Transverse colon (tissue), 4 donors: ENCODE results near the gene E2F4.

Experiments
- EP300 ChIP-seq: sonication (generic); formaldehyde crosslinking; IDR thresholded peaks from one replicate; pipeline ENCODE4 v1.6.1; 2017; ENCODE audit warnings: antibody characterized with exemption, low read depth
- POLR2A ChIP-seq: fragments of 450-650 bp; IDR thresholded peaks from one replicate; pipeline ENCODE4 v1.6.1; 2016; ENCODE audit warnings: antibody characterized with exemption, mild to moderate bottlenecking, moderate library complexity
- POLR2AphosphoS5 ChIP-seq, 3 donors: sonication (generic); formaldehyde crosslinking; IDR thresholded peaks; one replicate each; pipeline ENCODE4 v1.6.1; 2016; ENCODE audit warnings: antibody characterized with exemption in 3 of 3
- TF ChIP-seq, protein P1 (sequence below), 5 experiments: fragments of 200-600 bp in 3 of 5; fragments of 450-650 bp in 2 of 5; sonication (generic) in 3 of 5; IDR thresholded peaks; 1 replicate in 2 of 5; 2 replicates in 3 of 5; pipeline ENCODE4 v1.5.1; 2016 to 2017; ENCODE audit warnings: antibody characterized with exemption in 5 of 5, inconsistent platforms in 3 of 5, mild to moderate bottlenecking in 2 of 5, moderate library complexity in 1 of 5

DNA sequence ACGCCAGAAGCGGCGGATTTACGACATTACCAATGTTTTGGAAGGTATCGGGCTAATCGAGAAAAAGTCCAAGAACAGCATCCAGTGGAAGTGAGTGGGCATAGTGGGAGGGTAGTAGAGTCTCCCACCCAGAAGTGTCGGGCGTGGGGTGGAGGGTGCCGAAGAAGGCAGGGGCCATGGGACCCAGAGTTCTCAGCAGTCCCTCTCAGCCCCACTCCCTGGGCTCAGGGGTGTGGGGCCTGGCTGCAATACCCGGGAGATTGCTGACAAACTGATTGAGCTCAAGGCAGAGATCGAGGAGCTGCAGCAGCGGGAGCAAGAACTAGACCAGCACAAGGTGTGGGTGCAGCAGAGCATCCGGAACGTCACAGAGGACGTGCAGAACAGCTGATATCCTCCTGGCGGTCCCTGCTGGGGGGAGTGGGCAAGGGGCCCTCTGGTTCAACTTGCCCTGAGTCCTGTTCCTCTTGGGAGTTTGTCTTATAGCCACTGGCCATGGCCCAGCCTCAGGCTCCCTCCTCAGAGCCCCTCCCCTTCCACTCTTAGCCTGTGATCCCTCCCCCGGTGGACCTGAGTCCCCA is 916 bp downstream of the E2F4 start:
- TF ChIP-seq, protein P1, sequence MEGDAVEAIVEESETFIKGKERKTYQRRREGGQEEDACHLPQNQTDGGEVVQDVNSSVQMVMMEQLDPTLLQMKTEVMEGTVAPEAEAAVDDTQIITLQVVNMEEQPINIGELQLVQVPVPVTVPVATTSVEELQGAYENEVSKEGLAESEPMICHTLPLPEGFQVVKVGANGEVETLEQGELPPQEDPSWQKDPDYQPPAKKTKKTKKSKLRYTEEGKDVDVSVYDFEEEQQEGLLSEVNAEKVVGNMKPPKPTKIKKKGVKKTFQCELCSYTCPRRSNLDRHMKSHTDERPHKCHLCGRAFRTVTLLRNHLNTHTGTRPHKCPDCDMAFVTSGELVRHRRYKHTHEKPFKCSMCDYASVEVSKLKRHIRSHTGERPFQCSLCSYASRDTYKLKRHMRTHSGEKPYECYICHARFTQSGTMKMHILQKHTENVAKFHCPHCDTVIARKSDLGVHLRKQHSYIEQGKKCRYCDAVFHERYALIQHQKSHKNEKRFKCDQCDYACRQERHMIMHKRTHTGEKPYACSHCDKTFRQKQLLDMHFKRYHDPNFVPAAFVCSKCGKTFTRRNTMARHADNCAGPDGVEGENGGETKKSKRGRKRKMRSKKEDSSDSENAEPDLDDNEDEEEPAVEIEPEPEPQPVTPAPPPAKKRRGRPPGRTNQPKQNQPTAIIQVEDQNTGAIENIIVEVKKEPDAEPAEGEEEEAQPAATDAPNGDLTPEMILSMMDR (IDR thresholded peaks at IDR 0.05), result no peak
- TF ChIP-seq EP300, result no peak
- no peak for TF ChIP-seq POLR2AphosphoS5 (IDR thresholded peaks at IDR 0.05)
- TF ChIP-seq POLR2A, result no peak
